ENCODE measurements around the gene APOC4. TPM values are rescaled to one million over a fixed set of nuclear protein-coding genes. Genes with fewer than 3 reads are reported as not detected.

APOC4 gene
- total RNA-seq (2021; ENCODE audit: unreplicated experiment) = not detected
- polyA plus RNA-seq (2012) = not detected in 2 replicates
- Bru-seq, nascent RNA = not detected
- BruChase-seq, experiment 1, labeled RNA remaining after a 6-hour chase = not detected
- not detected for BruChase-seq, experiment 2, labeled RNA remaining after a 2-hour chase
- long read RNA-seq = 0 reads

- ChIA-PET RAD21 (ENCODE audit: low non-redundant PET in 1 of 2, low total read pairs in 2 of 2, uncharacterized antibody in 2 of 2, unreplicated experiment in 2 of 2) (no interaction called here), CTCF (no interaction called here), POLR2A (no interaction called here)
- BruUV-seq (replicated peaks) = no TSS peak
- TF ChIP-seq ATF3 (IDR thresholded peaks at IDR 0.05) (no peak), ZNF274 (IDR thresholded peaks at IDR 0.05; ENCODE audit: low read depth, low read length) (no peak), ELF1 (IDR thresholded peaks at IDR 0.05; ENCODE audit: borderline replicate concordance, low read depth) (no peak), EGR1 (IDR thresholded peaks at IDR 0.05; ENCODE audit: low read depth) (no peak), POLR2AphosphoS5 (IDR thresholded peaks at IDR 0.05; ENCODE audit: low read depth, low read length) (no peak), JUND (IDR thresholded peaks at IDR 0.05) (no peak), ZFX (IDR thresholded peaks at IDR 0.05) (no peak), REST (IDR thresholded peaks at IDR 0.05; ENCODE audit: low read depth) (no peak), ZBTB33 (IDR thresholded peaks at IDR 0.05; ENCODE audit: extremely low read depth, insufficient replicate concordance, low read length) (no peak), POLR2A (IDR thresholded peaks at IDR 0.05; ENCODE audit: borderline replicate concordance, extremely low read depth, insufficient read depth, insufficient read length) (no peak)
- Histone ChIP-seq H3K27ac (ENCODE audit: low read depth, low read length) (no peak within 1 kb of the TSS), H3K4me2 (ENCODE audit: low read length) (no peak within 1 kb of the TSS), H2AFZ (ENCODE audit: low read depth, low read length, poor library complexity, severe bottlenecking) (no peak within 1 kb of the TSS), H3K27me3 (ENCODE audit: insufficient read depth, low read length) (no peaks in the 10 kb centered on the region), H3K9me3 (ENCODE audit: control insufficient read depth in 1 of 2, insufficient read depth in 1 of 2, low read depth in 1 of 2, low read length in 2 of 2) (no peaks in the 10 kb centered on the region), H3K79me2 (ENCODE audit: insufficient read depth, low read length) (no peaks in the 10 kb centered on the region), H3K9ac (ENCODE audit: low read length) (no peak within 1 kb of the TSS), H3K36me3 (ENCODE audit: control insufficient read depth in 1 of 2, insufficient read depth in 2 of 2, low read length in 2 of 2) (no peaks in the 10 kb centered on the region), H4K20me1 (ENCODE audit: insufficient read depth) (no peaks in the 10 kb centered on the region), H3K4me3 (replicated peaks in 1 of 2; ENCODE audit: low read depth in 1 of 2, low read length in 2 of 2) (no peak within 1 kb of the TSS), H3K9me2 (ENCODE audit: insufficient read depth) (no peaks in the 10 kb centered on the region), H3K4me1 (ENCODE audit: control insufficient read depth in 1 of 2, insufficient read depth in 2 of 2, low read length in 2 of 2) (no peaks in the 10 kb centered on the region)
- intact Hi-C loops (cut with micrococcal nuclease) = no loop called here
- DNase-seq (ENCODE audit: low read depth, low spot score) = no peak
- ATAC-seq = no peak
These were observed at the start of gene APOC4 for GRCh38 chr19:44942067-44942571. APOC4 (plus strand) TSS chr19:44942237; CDS start chr19:44942278, 41 bp downstream.

Data from HCT116 (cell line).